Cardiac muscle cell (in vitro differentiated cells and primary cell): ENCODE measurements around the gene AVP. TPM values are rescaled to one million over a fixed set of nuclear protein-coding genes. Genes with fewer than 3 reads are reported as not detected.
"Not testable (repeated sequence)": the region's sequence is repeated elsewhere in the genome, so short reads cannot be mapped to it uniquely, and the experiment has no call there.

Source experiments
- DNase-seq, 2 donors: peaks; one replicate each; pipeline versions ENCODE4 v3.0.0 to v3.0.0-alpha.2; 2010 to 2017; ENCODE audit warnings: low read depth in 1 of 2, low spot score in 1 of 2
- H3K27ac ChIP-seq: fragments of 200-600 bp; sonication (generic); 2 replicates; pipeline ENCODE4 v1.5.1; 2016
- H3K27me3 ChIP-seq: fragments of 200-600 bp; sonication (generic); 2 replicates; pipeline ENCODE4 v1.6.0; 2016; ENCODE audit warnings: control low read depth
- H3K36me3 ChIP-seq: fragments of 200-600 bp; sonication (generic); 2 replicates; pipeline ENCODE4 v1.5.1; 2016; ENCODE audit warnings: control low read depth
- H3K4me1 ChIP-seq: fragments of 200-600 bp; sonication (generic); 2 replicates; pipeline ENCODE4 v1.8.1; 2017; ENCODE audit warnings: low read depth, mild to moderate bottlenecking, mixed run types
- H3K4me3 ChIP-seq: fragments of 200-600 bp; sonication (generic); 2 replicates; pipeline ENCODE4 v1.5.1; 2016; ENCODE audit warnings: mild to moderate bottlenecking
- H3K9me3 ChIP-seq: fragments of 200-600 bp; sonication (generic); 2 replicates; pipeline ENCODE4 v1.5.1; 2017; ENCODE audit warnings: low read depth, mild to moderate bottlenecking, control low read depth
- CTCF ChIP-seq: IDR thresholded peaks from 2 replicates; pipeline ENCODE4 v1.5.1; 2012; ENCODE audit warnings: low read depth, mild to moderate bottlenecking, low read length
- polyA plus RNA-seq: library from polyadenylated mRNA; unstranded; fragments of >200 nt; fragmentation: Nextera tagmentation; extraction: Ambion mirVana; gene quantifications from 2 replicates; pipeline ENCODE4 v1.2.1, GENCODE V29; 2016
- total RNA-seq: library from RNA; depleted of rRNA; stranded (reverse); fragments of >200 nt; gene quantifications from 2 replicates; pipeline ENCODE4 v1.2.3, GENCODE V29; 2016

Gene AVP
- total and polyA plus RNA-seq, 2 experiments from 2014 or later, result not detected

DNA sequence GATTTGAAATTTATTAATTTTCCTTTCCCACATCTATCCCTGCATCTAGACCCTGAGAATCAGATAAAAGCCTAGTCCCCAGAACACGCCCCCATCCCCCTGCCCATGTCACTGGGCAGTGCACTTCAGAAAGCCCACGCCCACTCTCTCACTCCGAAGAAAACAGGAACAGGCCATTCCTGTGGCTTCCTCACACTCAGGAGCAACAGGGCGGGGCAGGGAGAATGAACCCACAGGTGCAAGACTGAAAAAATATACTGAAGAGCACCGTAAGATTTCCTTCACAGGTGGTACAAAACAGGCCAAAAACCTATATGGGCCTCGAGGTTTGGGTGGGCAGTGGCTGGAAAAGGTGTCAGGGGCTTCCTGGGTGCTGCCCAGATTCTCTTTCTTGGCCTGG is 9.7 kb downstream of the AVP start:
- H3K4me1 ChIP-seq, result no peaks in the 10 kb centered on the region
- no peak for DNase-seq
- H3K36me3 ChIP-seq, result no peaks in the 10 kb centered on the region
- H3K9me3 ChIP-seq, result no peaks in the 10 kb centered on the region
- no peak overlapping the region for H3K4me3 ChIP-seq
- peaks cover 73% of the 10 kb centered on the region for H3K27me3 ChIP-seq
- no peak for TF ChIP-seq CTCF
- no peak overlapping the region for H3K27ac ChIP-seq

- not testable (repeated sequence) for H3K36me3 ChIP-seq, DNase-seq, H3K4me1 ChIP-seq, H3K4me3 ChIP-seq, H3K9me3 ChIP-seq, H3K27ac ChIP-seq
- H3K27me3 ChIP-seq, result peaks cover 60% of the 10 kb centered on the region
Measured at GRCh38 chr20:3073251-3073643, 11.3 kb downstream of the AVP start.

- Histone ChIP-seq H3K27me3 (peaks cover 54% of the 10 kb centered on the region), H3K4me3 (no peak overlapping the region), H3K4me1 (no peaks in the 10 kb centered on the region), H3K27ac (no peak overlapping the region), H3K36me3 (no peaks in the 10 kb centered on the region), H3K9me3 (no peaks in the 10 kb centered on the region)
- no peak for DNase-seq
- no peak for TF ChIP-seq CTCF
Measured at GRCh38 chr20:3072530-3073250, 11.8 kb downstream of the AVP start.

- no peak for TF ChIP-seq CTCF
- no peaks in the 10 kb centered on the region for H3K9me3 ChIP-seq
- peak in 1 of 2 donors; percentile 49 for DNase-seq
- H3K27me3 ChIP-seq, result peaks cover 51% of the 10 kb centered on the region
- H3K4me1 ChIP-seq, result no peaks in the 10 kb centered on the region
- H3K36me3 ChIP-seq, result no peaks in the 10 kb centered on the region
- H3K27ac ChIP-seq, result no peak within 1 kb of the TSS
- H3K4me3 ChIP-seq, result peak within 1 kb of the TSS; percentile 13
Measured at GRCh38 chr20:3071610-3072529, 12.7 kb downstream of the AVP start, which contains the start of gene OXT. Gene OXT, plus strand, starts transcription at chr20:3071620. Its CDS starts 36 bp downstream, at chr20:3071656.

DNA sequence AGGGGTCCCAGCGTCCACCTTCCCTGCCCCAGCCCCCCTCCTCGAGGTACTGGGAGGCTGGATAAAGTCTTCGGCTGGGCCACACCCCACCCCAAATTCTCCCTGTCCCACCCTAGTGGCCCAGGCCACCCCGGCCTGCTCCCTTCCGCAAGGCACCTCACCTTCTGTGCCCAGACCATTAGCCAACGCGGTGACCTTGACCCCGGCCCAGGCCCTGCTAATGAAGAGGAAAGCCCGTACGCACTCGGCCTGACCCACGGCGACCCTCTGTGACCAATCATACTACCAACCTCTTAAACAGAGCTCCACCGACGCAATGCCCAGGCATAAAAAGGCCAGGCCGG is 13.3 kb downstream of the AVP start:
- no peaks in the 10 kb centered on the region for H3K9me3 ChIP-seq
- no peak for DNase-seq
- no peaks in the 10 kb centered on the region for H3K4me1 ChIP-seq
- TF ChIP-seq CTCF, result no peak
- peaks cover 51% of the 10 kb centered on the region for H3K27me3 ChIP-seq
- no peak overlapping the region for H3K27ac ChIP-seq
- H3K4me3 ChIP-seq, result no peak overlapping the region
- no peaks in the 10 kb centered on the region for H3K36me3 ChIP-seq

DNA sequence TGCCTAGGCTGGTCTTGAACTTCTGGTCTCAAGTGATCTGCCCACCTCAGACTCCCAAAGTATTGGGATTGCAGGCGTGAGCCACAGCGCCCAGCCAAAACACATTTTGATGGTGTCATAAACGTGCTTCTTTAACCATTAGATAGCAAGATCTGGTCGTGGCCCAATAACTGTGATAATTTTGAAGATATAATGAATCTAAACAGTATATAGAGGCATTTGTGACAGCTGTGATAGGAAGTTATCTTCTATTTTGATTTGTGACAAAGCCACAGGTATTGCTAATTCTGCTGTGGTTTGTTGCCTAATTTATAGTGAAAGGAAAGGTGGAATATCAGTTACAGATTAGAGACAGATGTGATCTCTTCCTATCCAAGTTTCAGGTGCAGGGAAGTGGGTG is 13.8 kb downstream of the AVP start:
- Histone ChIP-seq H3K27me3 (peaks cover 49% of the 10 kb centered on the region), H3K36me3 (no peaks in the 10 kb centered on the region), H3K9me3 (no peaks in the 10 kb centered on the region), H3K27ac (no peak overlapping the region), H3K4me1 (no peaks in the 10 kb centered on the region), H3K4me3 (no peak overlapping the region)
- no peak for DNase-seq
- TF ChIP-seq CTCF, result no peak
